Heart right ventricle (tissue), 16 donors: ENCODE measurements around the gene ALK. TPM values are rescaled to one million over a fixed set of nuclear protein-coding genes. Genes with fewer than 3 reads are reported as not detected.

ENCODE experiments used
- ATAC-seq, 8 donors: fragments of 200-7000 bp; cut with Tn5 transposase; one replicate each; pipeline ENCODE4 v1.9.1; 2020; ENCODE audit warnings: mild to moderate bottlenecking in 8 of 8, moderate library complexity in 8 of 8, moderate number of reproducible peaks in 1 of 8
- DNase-seq, 2 donors: peaks; one replicate each; pipeline ENCODE4 v3.0.0-alpha.2; 2020
- H3K27ac ChIP-seq, 10 donors: fragments of 200-600 bp; sonication (generic) in 2 of 10; one replicate each; pipeline versions ENCODE4 v1.5.0 to v1.8.0; 2020 to 2022; ENCODE audit warnings: mild to moderate bottlenecking in 3 of 10
- H3K27me3 ChIP-seq, 7 donors: fragments of 200-600 bp; one replicate each; pipeline ENCODE4 v1.8.0; 2021 to 2022; ENCODE audit warnings: mild to moderate bottlenecking in 2 of 7
- H3K36me3 ChIP-seq, 9 donors: fragments of 200-600 bp; sonication (generic) in 1 of 9; one replicate each; pipeline versions ENCODE4 v1.5.0 to v1.8.0; 2020 to 2022; ENCODE audit warnings: mild to moderate bottlenecking in 2 of 9
- H3K4me1 ChIP-seq, 9 donors: fragments of 200-600 bp; sonication (generic) in 1 of 9; one replicate each; pipeline versions ENCODE4 v1.5.0 to v1.8.0; 2020 to 2022; ENCODE audit warnings: mild to moderate bottlenecking in 4 of 9
- H3K4me3 ChIP-seq, 10 donors: fragments of 200-600 bp; sonication (generic) in 2 of 10; one replicate each; pipeline versions ENCODE4 v1.5.0 to v1.8.0; 2020 to 2022; ENCODE audit warnings: mild to moderate bottlenecking in 7 of 10, moderate library complexity in 2 of 10
- H3K9me3 ChIP-seq, 11 donors: fragments of 200-600 bp in 10 of 11; sonication (generic) in 2 of 11; one replicate each; pipeline versions ENCODE4 v1.5.0 to v1.8.0; 2013 to 2022; ENCODE audit warnings: mild to moderate bottlenecking in 2 of 11, control low read depth in 1 of 11, moderate library complexity in 1 of 11
- WGBS, 2 donors: extraction: QIAGEN DNeasy Blood & Tissue Kit; methylation state at CpG; one replicate each; pipeline ENCODE4 v1.1.7; 2013; ENCODE audit warnings: inconsistent platforms in 1 of 2; 5-methylcytosine and 5-hydroxymethylcytosine counted together
- intact Hi-C, 10 donors: fragments of 100-400 bp; cut with DNase I; formaldehyde crosslinking; loops; one replicate each; pipeline versions ENCODE4 v1.11.1 to v1.14.2; 2022
- polyA plus RNA-seq, 2 donors: library from polyadenylated mRNA; stranded (reverse); fragments of 200-250 nt; gene quantifications; one replicate each; pipeline ENCODE4 v1.2.3, GENCODE V29; 2013
- total RNA-seq, 10 donors: library from RNA; stranded (reverse); fragmentation: NEBNext Ultra II Directional in 3 of 10; extraction: Animal tissue kit (Norgen Biotek cat#: 25700) in 3 of 10; gene quantifications; one replicate each; pipeline versions ENCODE4 v1.2.1 to v1.2.4, GENCODE V29; 2021 to 2023
- TF ChIP-seq, protein P1 (sequence below), 9 donors: fragments of 200-600 bp; sonication (generic) in 2 of 9; IDR thresholded peaks; one replicate each; pipeline versions ENCODE4 v1.5.0 to v1.8.0; 2021 to 2022; ENCODE audit warnings: antibody characterized with exemption in 9 of 9, mild to moderate bottlenecking in 5 of 9, moderate library complexity in 1 of 9
- donor health status: Arrhythmogenic right ventricular cardiomyopathy.
- donor health status: ischemic (EF 13 %, LVEDD 7.1; RV severe dilation, severe dysfunction).
- donor health status: healthy with polysubstance abuse.
- donor health status: DM: no; HTN: yes; CAD: no.
- donor health status: DM: no; HTN: no; CAD: no.
- donor health status: ischemic (EF 25% LVEDD 6.9; RV normal size, moderate dysfunction).
- donor health status: ischemic (EF 25% LVEDD 5.7; RV mildly dilated, moderate dysfunction).
- donor health status: healthy.
- donor health status: DM: yes; HTN: yes; CAD: no.
- donor health status: Ischemic cardiomyopathy.
- donor health status: ischemic (EF 35%, LVEDD 5.7; RV mildly dilated, moderate dysfunction).
- donor health status: nonischemic (EF 11% LVEDD 7.7; RV severe dilation, severe dysfunction).
- donor health status: DM: yes; HTN: yes; CAD: no.
- donor health status: PGD.
- donor health status: ischemic (EF 29% LVEDD 5.4; RV normal size, mild dysfunction).
- donor health status: nonischemic (EF 23%, LVEDD 6.1; RV moderate dilation, normal function).

The ALK gene
- total and polyA plus RNA-seq, 12 donors: 0.01 to 0.24 (median 0.08) TPM; not detected in 7

DNA sequence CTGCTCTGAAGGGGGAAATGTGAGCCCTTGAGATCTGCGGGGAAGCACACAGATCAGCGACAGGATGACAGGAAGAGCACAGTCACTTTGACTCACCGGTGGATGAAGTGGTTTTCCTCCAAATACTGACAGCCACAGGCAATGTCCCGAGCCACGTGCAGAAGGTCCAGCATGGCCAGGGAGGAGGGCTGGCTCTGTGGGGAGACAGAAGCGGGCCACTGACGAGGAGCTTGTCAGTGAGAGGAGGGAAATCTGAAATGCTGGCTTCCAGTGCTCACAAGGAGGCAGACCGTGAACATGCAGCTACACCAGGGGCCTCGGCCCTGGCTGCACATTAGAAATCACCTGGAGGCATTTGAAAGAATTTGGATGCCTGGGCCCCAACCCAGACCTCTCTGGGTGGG is 707.5 kb downstream of the ALK start:
- H3K4me1 ChIP-seq: peaks cover 0 to 5% (median 0%) of the 10 kb centered on the region in 9 donors
- H3K4me3 ChIP-seq: no peak overlapping the region
- TF ChIP-seq, protein P1, sequence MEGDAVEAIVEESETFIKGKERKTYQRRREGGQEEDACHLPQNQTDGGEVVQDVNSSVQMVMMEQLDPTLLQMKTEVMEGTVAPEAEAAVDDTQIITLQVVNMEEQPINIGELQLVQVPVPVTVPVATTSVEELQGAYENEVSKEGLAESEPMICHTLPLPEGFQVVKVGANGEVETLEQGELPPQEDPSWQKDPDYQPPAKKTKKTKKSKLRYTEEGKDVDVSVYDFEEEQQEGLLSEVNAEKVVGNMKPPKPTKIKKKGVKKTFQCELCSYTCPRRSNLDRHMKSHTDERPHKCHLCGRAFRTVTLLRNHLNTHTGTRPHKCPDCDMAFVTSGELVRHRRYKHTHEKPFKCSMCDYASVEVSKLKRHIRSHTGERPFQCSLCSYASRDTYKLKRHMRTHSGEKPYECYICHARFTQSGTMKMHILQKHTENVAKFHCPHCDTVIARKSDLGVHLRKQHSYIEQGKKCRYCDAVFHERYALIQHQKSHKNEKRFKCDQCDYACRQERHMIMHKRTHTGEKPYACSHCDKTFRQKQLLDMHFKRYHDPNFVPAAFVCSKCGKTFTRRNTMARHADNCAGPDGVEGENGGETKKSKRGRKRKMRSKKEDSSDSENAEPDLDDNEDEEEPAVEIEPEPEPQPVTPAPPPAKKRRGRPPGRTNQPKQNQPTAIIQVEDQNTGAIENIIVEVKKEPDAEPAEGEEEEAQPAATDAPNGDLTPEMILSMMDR (IDR thresholded peaks at IDR 0.05): no peak
- no peaks in the 10 kb centered on the region for H3K36me3 ChIP-seq
- intact Hi-C loops: no loop called here
- ATAC-seq: no peak
- no peak for DNase-seq
- 48 to 49% methylated on average over 9 of the region's 9 CpGs for WGBS, 2 donors
- no peaks in the 10 kb centered on the region for H3K27me3 ChIP-seq
- no peaks in the 10 kb centered on the region for H3K9me3 ChIP-seq
- no peak overlapping the region for H3K27ac ChIP-seq

DNA sequence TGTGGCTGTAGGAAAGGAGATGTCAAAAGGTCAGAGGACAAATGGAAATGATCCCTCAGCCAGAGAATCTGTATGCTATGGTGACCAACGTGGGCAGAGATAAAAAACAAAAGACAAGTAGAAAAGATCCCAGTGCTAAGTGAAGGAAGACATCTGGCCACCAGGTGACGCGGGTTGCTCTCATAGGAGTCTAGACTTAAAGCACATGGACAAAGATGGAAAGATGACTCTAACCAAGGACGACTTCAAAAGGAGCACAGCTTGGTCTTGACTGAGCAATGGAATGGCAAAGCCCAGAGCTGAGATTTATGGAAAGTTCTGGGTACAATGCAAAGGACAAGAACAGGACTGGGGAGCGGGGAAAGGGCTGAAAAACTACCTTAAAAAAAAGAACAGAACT is 709.4 kb downstream of the ALK start:
- Histone ChIP-seq H3K9me3 (no peaks in the 10 kb centered on the region), H3K4me1 (peaks cover 0 to 5% (median 0%) of the 10 kb centered on the region in 9 donors), H3K27ac (no peak overlapping the region), H3K4me3 (no peak overlapping the region), H3K27me3 (no peaks in the 10 kb centered on the region), H3K36me3 (no peaks in the 10 kb centered on the region)
- no peak for ATAC-seq
- DNase-seq: no peak
- TF ChIP-seq, protein P1 (IDR thresholded peaks at IDR 0.05): no peak
- intact Hi-C loops: no loop called here
- WGBS, 2 donors: 65 to 77% methylated on average over 5 of the region's 5 CpGs

DNA sequence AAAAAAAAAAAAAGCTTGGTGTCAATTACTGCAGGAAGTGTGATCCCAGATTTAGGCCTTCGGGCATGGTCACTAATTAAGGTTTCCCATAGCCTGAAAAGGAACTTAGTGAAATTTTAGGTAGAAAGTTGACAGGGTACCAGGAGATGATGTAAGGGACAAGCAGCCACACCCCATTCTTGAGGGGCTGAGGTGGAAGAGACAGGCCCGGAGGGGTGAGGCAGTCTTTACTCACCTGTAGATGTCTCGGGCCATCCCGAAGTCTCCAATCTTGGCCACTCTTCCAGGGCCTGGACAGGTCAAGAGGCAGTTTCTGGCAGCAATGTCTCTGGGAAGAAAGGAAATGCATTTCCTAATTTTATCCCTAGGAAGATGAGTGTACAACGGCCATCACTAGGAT is 711.8 kb downstream of the ALK start:
- intact Hi-C loops: loop anchor here in 1 of 10 donors (10.0 kb wide), 1 partner anchor 385 kb away; no protein-coding TSS in a partner anchor
- ATAC-seq: no peak
- no peak for DNase-seq
- H3K27me3 ChIP-seq: no peaks in the 10 kb centered on the region
- H3K27ac ChIP-seq: no peak overlapping the region
- WGBS, 2 donors: 82 to 84% methylated on average over 5 of the region's 5 CpGs
- peaks cover 0 to 5% (median 0%) of the 10 kb centered on the region in 9 donors for H3K4me1 ChIP-seq
- TF ChIP-seq, protein P1 (IDR thresholded peaks at IDR 0.05): no peak
- H3K4me3 ChIP-seq: no peak overlapping the region
- no peaks in the 10 kb centered on the region for H3K9me3 ChIP-seq
- peaks cover 0 to 3% (median 0%) of the 10 kb centered on the region in 9 donors for H3K36me3 ChIP-seq

DNA sequence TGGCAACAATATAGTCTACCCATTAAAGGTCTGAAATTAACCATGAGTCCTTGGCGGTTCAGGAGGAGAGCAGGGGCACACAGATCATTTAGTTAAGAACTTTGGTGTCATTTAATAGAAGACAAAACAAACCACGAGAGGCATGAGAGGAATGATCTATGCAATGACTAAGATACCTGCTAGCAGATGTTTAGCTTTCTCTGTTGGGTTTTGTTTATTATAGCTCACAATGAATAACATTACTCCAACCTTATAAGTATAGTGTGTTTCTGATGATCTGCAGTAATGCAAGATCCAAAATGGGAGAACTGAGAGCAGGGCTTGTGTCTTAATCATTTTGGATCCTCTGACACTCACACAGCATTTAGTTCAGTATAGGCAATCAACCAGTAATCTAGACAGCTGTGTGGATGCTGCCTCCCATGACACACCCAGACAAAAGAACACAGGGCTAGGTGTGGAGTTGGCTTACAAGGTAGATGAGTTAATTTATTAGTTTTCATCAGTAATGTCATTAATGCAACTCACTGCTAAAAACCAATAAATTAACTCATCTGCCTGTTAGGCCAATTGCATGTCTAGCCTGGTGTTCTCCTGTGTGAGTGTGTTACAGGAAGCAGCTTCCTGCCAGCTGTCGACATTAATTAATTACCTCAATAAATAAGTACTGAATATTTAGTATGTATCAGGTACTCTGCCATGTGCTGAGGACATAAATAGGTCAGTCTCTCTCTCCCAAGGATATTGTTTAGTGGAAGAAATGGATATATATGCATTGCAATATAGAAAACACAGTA is 713.8 kb downstream of the ALK start:
- peaks cover 0 to 5% (median 0%) of the 10 kb centered on the region in 9 donors for H3K4me1 ChIP-seq
- peaks cover 0 to 3% (median 0%) of the 10 kb centered on the region in 9 donors for H3K36me3 ChIP-seq
- no peak overlapping the region for H3K4me3 ChIP-seq
- no peaks in the 10 kb centered on the region for H3K9me3 ChIP-seq
- intact Hi-C loops: loop anchor here in 1 of 10 donors (10.0 kb wide), 1 partner anchor 383 kb away; no protein-coding TSS in a partner anchor
- ATAC-seq (no peak), DNase-seq (no peak)
- WGBS, 2 donors: 79 to 81% methylated on average over 3 of the region's 3 CpGs
- no peaks in the 10 kb centered on the region for H3K27me3 ChIP-seq
- no peak overlapping the region for H3K27ac ChIP-seq
- TF ChIP-seq, protein P1 (IDR thresholded peaks at IDR 0.05): no peak
